Nephron progenitor cell (in vitro differentiated cells): ENCODE results near the gene ITLN1.

Source experiments
- DNase-seq: peaks from one replicate; pipeline ENCODE4 v3.0.0; 2021
- H3K27ac Mint-ChIP-seq: 2 replicates; pipeline ENCODE4 v1.8.0; 2021; ENCODE audit warnings: mild to moderate bottlenecking, moderate library complexity, mixed read lengths
- H3K27me3 Mint-ChIP-seq: 2 replicates; pipeline ENCODE4 v1.8.0; 2021; ENCODE audit warnings: mild to moderate bottlenecking, low read depth, mixed read lengths; ENCODE audit not compliant: poor library complexity
- H3K36me3 Mint-ChIP-seq: 2 replicates; pipeline ENCODE4 v1.8.0; 2021; ENCODE audit warnings: low read depth, mixed read lengths
- H3K4me1 Mint-ChIP-seq: 2 replicates; pipeline ENCODE4 v1.8.0; 2021; ENCODE audit warnings: mixed read lengths
- H3K4me3 Mint-ChIP-seq: 2 replicates; pipeline ENCODE4 v1.8.0; 2021; ENCODE audit warnings: mild to moderate bottlenecking, moderate library complexity, mixed read lengths
- H3K9me3 Mint-ChIP-seq: 2 replicates; pipeline ENCODE4 v1.8.0; 2021; ENCODE audit warnings: mild to moderate bottlenecking, moderate library complexity, mixed read lengths
- TF ChIP-seq, protein P1 (sequence below): fragments of 200-600 bp; sonication (generic); IDR thresholded peaks from 2 replicates; pipeline ENCODE4 v1.5.0; 2021; ENCODE audit warnings: antibody characterized with exemption

The ITLN1 gene

DNA sequence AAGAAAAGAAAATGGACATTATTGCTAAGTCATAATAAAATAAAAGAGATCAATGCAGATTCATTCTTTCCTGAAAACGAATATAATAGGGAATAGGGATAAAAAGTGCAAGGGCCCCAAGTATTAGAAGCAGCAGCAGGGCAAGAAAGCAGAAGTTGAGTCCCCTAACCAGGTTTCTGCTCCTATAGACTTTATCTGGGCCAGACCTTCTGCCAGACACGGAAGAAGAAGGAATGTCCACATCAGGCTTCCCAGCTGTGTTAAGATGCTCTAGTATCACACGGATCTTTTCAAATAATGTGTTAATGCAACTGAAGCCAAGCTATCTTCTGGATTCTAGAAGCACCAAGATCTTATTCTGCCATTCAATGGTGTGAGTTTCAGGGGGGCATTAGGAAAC, 49.2 kb downstream of the ITLN1 start:
- Mint-ChIP-seq H3K27ac (no peak overlapping the region), H3K27me3 (peaks cover 13% of the 10 kb centered on the region), H3K9me3 (no peaks in the 10 kb centered on the region), H3K36me3 (no peaks in the 10 kb centered on the region), H3K4me1 (peaks cover 21% of the 10 kb centered on the region), H3K4me3 (no peak overlapping the region)
- no peak for DNase-seq
- TF ChIP-seq, protein P1, sequence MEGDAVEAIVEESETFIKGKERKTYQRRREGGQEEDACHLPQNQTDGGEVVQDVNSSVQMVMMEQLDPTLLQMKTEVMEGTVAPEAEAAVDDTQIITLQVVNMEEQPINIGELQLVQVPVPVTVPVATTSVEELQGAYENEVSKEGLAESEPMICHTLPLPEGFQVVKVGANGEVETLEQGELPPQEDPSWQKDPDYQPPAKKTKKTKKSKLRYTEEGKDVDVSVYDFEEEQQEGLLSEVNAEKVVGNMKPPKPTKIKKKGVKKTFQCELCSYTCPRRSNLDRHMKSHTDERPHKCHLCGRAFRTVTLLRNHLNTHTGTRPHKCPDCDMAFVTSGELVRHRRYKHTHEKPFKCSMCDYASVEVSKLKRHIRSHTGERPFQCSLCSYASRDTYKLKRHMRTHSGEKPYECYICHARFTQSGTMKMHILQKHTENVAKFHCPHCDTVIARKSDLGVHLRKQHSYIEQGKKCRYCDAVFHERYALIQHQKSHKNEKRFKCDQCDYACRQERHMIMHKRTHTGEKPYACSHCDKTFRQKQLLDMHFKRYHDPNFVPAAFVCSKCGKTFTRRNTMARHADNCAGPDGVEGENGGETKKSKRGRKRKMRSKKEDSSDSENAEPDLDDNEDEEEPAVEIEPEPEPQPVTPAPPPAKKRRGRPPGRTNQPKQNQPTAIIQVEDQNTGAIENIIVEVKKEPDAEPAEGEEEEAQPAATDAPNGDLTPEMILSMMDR = no peak

DNA sequence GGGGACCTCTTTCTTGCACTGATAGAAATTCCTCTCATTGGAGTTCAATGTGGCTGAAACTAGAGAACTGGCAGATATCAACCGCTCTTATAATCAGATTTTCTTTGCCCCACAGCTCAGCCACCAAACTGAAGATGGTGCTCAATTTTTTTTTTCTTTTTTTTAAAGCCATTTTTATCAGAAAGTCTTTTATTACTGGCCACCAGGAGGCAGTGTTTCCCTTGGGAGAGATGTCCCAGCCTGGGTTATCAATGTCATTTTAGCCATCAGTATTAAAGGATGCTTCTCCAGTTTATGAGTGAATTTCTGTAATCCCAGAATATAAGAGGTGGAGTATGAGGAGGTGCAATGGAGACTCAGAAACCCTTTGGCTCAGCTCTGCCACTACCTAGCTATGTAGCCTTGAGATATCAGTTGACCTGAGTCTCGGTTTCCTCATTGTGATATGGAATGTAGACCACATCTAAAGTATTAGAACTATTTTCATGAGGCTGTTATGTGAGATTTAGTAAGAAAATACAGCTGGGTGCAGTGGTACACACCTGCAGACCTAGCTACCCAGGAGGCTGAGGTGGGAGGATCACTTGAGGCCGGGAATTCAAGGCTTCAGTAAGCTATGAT, 49.9 kb downstream of the ITLN1 start:
- peaks cover 24% of the 10 kb centered on the region for H3K4me1 Mint-ChIP-seq
- H3K9me3 Mint-ChIP-seq = no peaks in the 10 kb centered on the region
- H3K27ac Mint-ChIP-seq = no peak overlapping the region
- TF ChIP-seq, protein P1 = peak; percentile 67
- H3K4me3 Mint-ChIP-seq = no peak overlapping the region
- H3K36me3 Mint-ChIP-seq = no peaks in the 10 kb centered on the region
- H3K27me3 Mint-ChIP-seq = peaks cover 9% of the 10 kb centered on the region
- DNase-seq = peak; percentile 49

DNA sequence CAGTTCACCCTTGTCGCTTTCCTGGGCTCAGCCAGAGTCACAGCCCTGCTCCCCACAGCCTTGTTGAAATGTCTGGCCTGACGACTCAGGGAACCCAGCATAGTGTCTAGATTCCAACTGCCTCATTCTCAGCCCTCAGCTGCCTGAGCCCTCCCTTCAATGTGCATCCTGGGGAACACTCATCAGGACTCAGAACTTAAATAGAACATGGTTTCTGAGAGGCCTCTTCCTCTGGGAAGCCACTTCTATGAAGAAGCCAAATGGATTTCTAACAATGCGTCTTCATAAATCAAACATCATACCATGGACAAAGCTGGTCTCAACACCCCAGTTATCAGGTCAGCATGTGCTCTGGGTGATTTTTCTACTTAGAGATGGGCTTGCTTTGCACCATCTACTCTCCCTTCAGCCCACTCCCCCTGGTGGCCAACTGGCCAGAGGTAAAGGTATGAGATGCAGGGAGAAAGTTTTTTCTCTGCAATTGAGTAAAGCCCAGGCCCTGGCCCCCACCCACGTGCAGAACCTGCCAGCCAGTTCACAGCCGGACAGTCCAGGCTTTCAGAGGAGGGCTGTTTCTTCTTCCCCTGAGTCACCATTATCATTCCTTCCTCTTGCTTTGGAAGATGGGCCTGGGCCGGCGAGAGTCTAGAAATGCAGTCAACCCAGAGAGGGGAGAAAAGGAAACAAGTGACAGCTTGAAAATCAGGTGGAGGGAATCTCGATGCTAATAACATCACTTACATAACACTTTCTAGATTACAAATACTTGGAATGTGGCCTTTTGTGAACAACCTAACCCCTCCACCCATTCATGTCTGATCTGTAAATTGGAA, 54.4 kb downstream of the ITLN1 start:
- H3K36me3 Mint-ChIP-seq = no peaks in the 10 kb centered on the region
- TF ChIP-seq, protein P1 = peak; percentile 73

DNA sequence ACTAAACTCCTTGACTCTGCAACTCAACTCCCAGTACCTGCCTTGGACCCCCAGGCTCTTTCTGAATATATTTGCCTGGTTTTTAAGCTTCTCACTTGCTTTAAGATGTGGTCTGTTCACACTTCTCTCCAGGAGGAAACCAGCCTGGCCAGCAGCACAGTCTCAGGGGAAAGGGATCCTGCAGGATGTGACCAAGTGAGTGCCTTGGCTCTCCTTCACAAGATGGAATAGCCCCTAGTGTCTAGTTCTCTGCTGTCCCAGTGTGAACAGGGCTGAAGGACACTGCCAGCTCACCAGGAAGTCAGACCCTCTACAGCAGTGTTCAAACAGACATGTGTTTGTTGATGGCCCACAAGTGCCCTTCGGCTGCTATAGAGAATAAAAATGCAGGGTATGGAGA, 55.2 kb downstream of the ITLN1 start:
- no peaks in the 10 kb centered on the region for H3K36me3 Mint-ChIP-seq
- peaks cover 3% of the 10 kb centered on the region for H3K4me1 Mint-ChIP-seq
- no peak overlapping the region for H3K27ac Mint-ChIP-seq
- no peaks in the 10 kb centered on the region for H3K9me3 Mint-ChIP-seq
- no peaks in the 10 kb centered on the region for H3K27me3 Mint-ChIP-seq
- TF ChIP-seq, protein P1 = no peak
- DNase-seq = no peak
- no peak overlapping the region for H3K4me3 Mint-ChIP-seq

More for the DNA sequence above, 54.4 kb downstream of the ITLN1 start:
- no peak overlapping the region for H3K27ac Mint-ChIP-seq
- no peak overlapping the region for H3K4me3 Mint-ChIP-seq
- no peaks in the 10 kb centered on the region for H3K27me3 Mint-ChIP-seq
- no peaks in the 10 kb centered on the region for H3K9me3 Mint-ChIP-seq
- peaks cover 3% of the 10 kb centered on the region for H3K4me1 Mint-ChIP-seq
- peak; percentile 84 for DNase-seq

DNA sequence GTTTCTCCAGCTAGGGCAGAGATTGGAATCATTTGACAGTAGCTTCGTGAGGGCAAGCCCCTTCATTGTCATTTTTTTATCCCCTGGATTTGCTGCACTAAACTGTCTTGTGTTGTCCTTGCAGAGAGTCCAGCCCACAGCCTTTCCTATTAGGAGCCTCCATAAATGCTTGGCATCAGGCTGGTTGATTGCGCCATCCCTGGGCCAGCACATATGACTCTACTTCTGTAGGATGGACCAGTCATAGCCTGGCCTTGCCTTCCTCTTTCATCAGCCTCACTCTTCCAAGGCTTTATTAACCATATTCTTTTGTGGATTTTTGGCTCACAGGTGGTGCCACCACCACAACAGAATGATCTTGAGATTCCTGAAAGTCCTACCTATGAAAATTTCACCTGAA, 57.6 kb downstream of the ITLN1 start:
- H3K4me1 Mint-ChIP-seq = peaks cover 3% of the 10 kb centered on the region
- no peak for DNase-seq
- TF ChIP-seq, protein P1 = no peak
- H3K9me3 Mint-ChIP-seq = no peaks in the 10 kb centered on the region
- H3K36me3 Mint-ChIP-seq = no peaks in the 10 kb centered on the region
- H3K27ac Mint-ChIP-seq = no peak overlapping the region
- H3K27me3 Mint-ChIP-seq = no peaks in the 10 kb centered on the region
- no peak overlapping the region for H3K4me3 Mint-ChIP-seq
